ENCODE data around the gene PTTG1. TPM values are rescaled to one million over a fixed set of nuclear protein-coding genes. Genes with fewer than 3 reads are reported as not detected.
A peak's percentile ranks its signal among the peaks of the same experiment; 100 is the strongest.

Gene PTTG1
- total and polyA plus RNA-seq, 2 of the 8 experiments (the other 6 are each of a cell fraction or from before 2014, with no cell fraction given), result 240 to 478 TPM

GRCh38 chr5:160452795-160453194 is 31.1 kb downstream of the PTTG1 start:
- H3K18ac ChIP-seq (ENCODE audit: extremely low read depth, low read length), result peak overlapping the region; percentile 21; the same call in 1 of the 2 replicates
- FAIRE-seq (no peak), DNase-seq (ENCODE audit: low read depth in 1 of 2, low spot score in 2 of 2) (peak in 1 of 2 experiments; percentile 13)
- H4K5ac ChIP-seq (ENCODE audit: insufficient read length, low read depth, low read length), result no peak overlapping the region
- H4K91ac ChIP-seq (replicated peaks; ENCODE audit: insufficient read length, low read length), result no peak overlapping the region
- no peak overlapping the region for H4K8ac ChIP-seq (ENCODE audit: extremely low read depth, insufficient read depth, low read length)
- ChIA-PET CTCF (ENCODE audit: partially characterized antibody) (interaction anchor here (0.6 to 2.8 kb wide), 3 partner anchors 14 to 224 kb away, joined by 3 to 13 read pairs (median 3); no protein-coding TSS in a partner anchor), POLR2A (ENCODE audit: partially characterized antibody) (interaction anchor here (1.0 kb wide), 1 partner anchor 58 kb away, joined by 4 read pairs; no protein-coding TSS in a partner anchor)
- no peaks in the 10 kb centered on the region for H3K27me3 ChIP-seq (replicated peaks in 1 of 4; ENCODE audit: control insufficient read depth in 3 of 4, extremely low read depth in 1 of 4, insufficient read depth in 3 of 4, low read length in 3 of 4)
- no peak overlapping the region for H2BK20ac ChIP-seq (ENCODE audit: low read length)
- no peak overlapping the region for H3K4me2 ChIP-seq (ENCODE audit: insufficient read depth in 1 of 2, low read depth in 2 of 2, low read length in 2 of 2)
- no peak overlapping the region for H3K14ac ChIP-seq (ENCODE audit: insufficient read length)
- H3K4ac ChIP-seq (replicated peaks; ENCODE audit: insufficient read length, low read depth, low read length), result no peak overlapping the region
- H3K9ac ChIP-seq (replicated peaks in 1 of 4; ENCODE audit: extremely low read depth in 1 of 4, low read depth in 3 of 4, low read length in 3 of 4), result no peak overlapping the region
- no peaks in the 10 kb centered on the region for H3K9me3 ChIP-seq (ENCODE audit: insufficient read depth in 2 of 2, low read depth in 1 of 2, low read length in 1 of 2)
- H3K27ac ChIP-seq (ENCODE audit: low read depth, low read length), result no peak overlapping the region
- H3K4me1 ChIP-seq (replicated peaks in 1 of 4; ENCODE audit: control insufficient read depth in 3 of 4, insufficient read depth in 4 of 4, low read length in 3 of 4), result no peaks in the 10 kb centered on the region
- H3K4me3 ChIP-seq (ENCODE audit: extremely low read depth in 1 of 4, insufficient read depth in 2 of 4, low read depth in 3 of 4, low read length in 4 of 4), result no peak overlapping the region
- no peaks in the 10 kb centered on the region for H3K36me3 ChIP-seq (ENCODE audit: control insufficient read depth in 2 of 4, insufficient read depth in 4 of 4, low read length in 3 of 4)
- H3K79me1 ChIP-seq (ENCODE audit: low read depth, low read length), result no peaks in the 10 kb centered on the region
- H2BK15ac ChIP-seq (ENCODE audit: low read length), result no peak overlapping the region
- no peak overlapping the region for H2AFZ ChIP-seq (ENCODE audit: low read length)
- no peaks in the 10 kb centered on the region for H4K20me1 ChIP-seq (replicated peaks in 1 of 2; ENCODE audit: control insufficient read depth in 1 of 2, insufficient read depth in 2 of 2, low read length in 2 of 2)
- no peak overlapping the region for H3K56ac ChIP-seq (replicated peaks; ENCODE audit: insufficient read length, low read depth, low read length)
- no peak overlapping the region for H2AK5ac ChIP-seq (ENCODE audit: low read depth, low read length)
- no peak overlapping the region for H2BK120ac ChIP-seq (replicated peaks; ENCODE audit: low read depth, low read length)
- H3K79me2 ChIP-seq (ENCODE audit: control insufficient read depth in 1 of 2, insufficient read depth in 2 of 2, low read length in 2 of 2), result no peaks in the 10 kb centered on the region
- no peak overlapping the region for H2BK12ac ChIP-seq (ENCODE audit: low read depth, low read length)
- H3K23me2 ChIP-seq (ENCODE audit: low read depth, low read length), result no peaks in the 10 kb centered on the region
- H2BK5ac ChIP-seq (ENCODE audit: low read depth, low read length), result no peak overlapping the region
- no peak for TF ChIP-seq SIN3A (conservative IDR thresholded peaks at IDR 0.05 in 1 of 2, IDR thresholded peaks at IDR 0.05 in 1 of 2; ENCODE audit: low read depth in 1 of 2, low read length in 2 of 2)
- no peak for TF ChIP-seq BRCA1 (IDR thresholded peaks at IDR 0.05; ENCODE audit: low read depth, low read length)
- TF ChIP-seq POLR2AphosphoS5 (IDR thresholded peaks at IDR 0.05; ENCODE audit: low read depth, low read length), result no peak
- TF ChIP-seq TCF12 (IDR thresholded peaks at IDR 0.05; ENCODE audit: low read depth, low read length), result no peak
- TF ChIP-seq CEBPB (IDR thresholded peaks at IDR 0.05; ENCODE audit: low read depth, low read length), result no peak
- no peak for TF ChIP-seq EGR1 (IDR thresholded peaks at IDR 0.05; ENCODE audit: borderline replicate concordance, low read depth, low read length)
- TF ChIP-seq RAD21 (IDR thresholded peaks at IDR 0.05 in 1 of 2, conservative IDR thresholded peaks at IDR 0.05 in 1 of 2; ENCODE audit: low read depth in 2 of 2, low read length in 2 of 2), result no peak
- H3K23ac ChIP-seq (ENCODE audit: insufficient read length), result no peak overlapping the region
- WGBS, 2 experiments (ENCODE audit: extremely low coverage in 1 of 2, insufficient coverage in 1 of 2, insufficient read length in 1 of 2, insufficient replicate concordance in 2 of 2, low coverage in 1 of 2, low lambda C conversion rate in 2 of 2, missing lambda C conversion rate in 1 of 2), result 92% methylated on average over 6 of the region's 6 CpGs; no CpG with 5 or more reads in 1 of the 2 experiments
